RKO (cell line): Measurements from ENCODE around the gene OARD1.
"Not testable (repeated sequence)": the region's sequence is repeated elsewhere in the genome, so short reads cannot be mapped to it uniquely, and the experiment has no call there.

Source experiments
- DNase-seq: peaks from one replicate; pipeline ENCODE4 v3.0.0-alpha.2; 2016; ENCODE audit warnings: low spot score

OARD1 gene

GRCh38 chr6:41025966-41026530, 46.1 kb downstream of the OARD1 start:
- no peak for DNase-seq

GRCh38 chr6:41023114-41023513, 49.0 kb downstream of the OARD1 start:
- DNase-seq = no peak

DNA sequence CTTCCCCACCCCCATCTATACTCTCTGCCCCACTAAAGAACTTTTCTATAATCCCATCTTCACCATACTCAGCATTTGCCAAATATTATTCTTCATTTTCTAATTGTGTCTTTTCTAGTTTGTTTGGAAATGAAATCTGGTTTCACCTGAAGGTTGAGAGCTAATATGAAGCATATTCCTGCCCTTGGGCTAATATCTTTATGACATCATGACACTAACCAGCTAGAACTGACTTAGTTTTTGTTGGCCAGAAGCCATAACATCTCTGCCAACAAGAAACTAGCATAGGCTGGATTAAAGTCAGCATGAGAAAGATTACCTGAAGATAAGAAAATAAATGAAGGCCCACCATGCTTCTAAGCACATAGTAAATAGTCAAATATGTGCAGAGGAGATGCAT, 49.9 kb downstream of the OARD1 start:
- no peak for DNase-seq

DNA sequence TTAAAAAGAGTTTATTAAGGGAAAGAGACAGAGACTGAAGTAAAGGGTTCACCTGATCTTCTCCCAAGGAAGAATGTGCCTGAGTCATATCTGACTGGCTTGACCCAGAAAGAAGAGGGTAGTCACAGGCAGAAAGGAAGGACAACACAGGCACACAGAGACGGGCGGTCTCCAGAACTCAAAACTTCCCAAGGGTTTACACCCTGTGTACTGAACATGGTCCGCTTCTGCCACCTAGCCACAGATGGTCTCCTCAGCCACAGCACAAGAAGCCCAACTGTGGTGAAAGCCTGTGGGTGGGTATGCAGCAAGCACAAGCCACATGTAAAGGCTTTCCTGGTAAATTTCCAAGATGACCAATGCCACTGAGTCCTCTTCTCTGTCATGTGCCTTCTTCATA, 50.3 kb downstream of the OARD1 start:
- DNase-seq = no peak

- DNase-seq = no peak
Measured at GRCh38 chr6:41017663-41018062, 54.5 kb downstream of the OARD1 start.

DNA sequence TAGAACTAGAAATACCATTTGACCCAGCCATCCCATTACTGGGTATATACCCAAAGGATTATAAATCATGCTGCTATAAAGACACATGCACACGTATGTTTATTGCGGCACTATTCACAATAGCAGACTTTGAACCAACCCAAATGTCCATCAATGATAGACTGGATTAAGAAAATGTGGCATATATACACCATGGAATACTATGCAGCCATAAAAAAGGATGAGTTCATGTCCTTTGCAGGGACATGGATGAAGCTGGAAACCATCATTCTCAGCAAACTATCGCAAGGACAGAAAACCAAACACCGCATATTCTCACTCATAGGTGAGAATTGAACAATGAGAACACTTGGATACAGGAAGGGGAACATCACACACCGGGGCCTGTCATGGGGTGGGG, 56.3 kb downstream of the OARD1 start:
- DNase-seq = not testable (repeated sequence)

GRCh38 chr6:41014780-41015179, 57.4 kb downstream of the OARD1 start:
- no peak for DNase-seq
